GM12801 (cell line): Measurements from ENCODE around the gene TPSB2.

ENCODE experiments used
- CTCF ChIP-seq: IDR thresholded peaks from one replicate; pipeline ENCODE4 v1.5.1; 2011; ENCODE audit warnings: control low read depth; ENCODE audit not compliant: insufficient read length; ENCODE audit errors: extremely low read depth

The TPSB2 gene

GRCh38 chr16:1188432-1189189 lies 41.4 kb downstream of the TPSB2 start:
- TF ChIP-seq CTCF = no peak

DNA sequence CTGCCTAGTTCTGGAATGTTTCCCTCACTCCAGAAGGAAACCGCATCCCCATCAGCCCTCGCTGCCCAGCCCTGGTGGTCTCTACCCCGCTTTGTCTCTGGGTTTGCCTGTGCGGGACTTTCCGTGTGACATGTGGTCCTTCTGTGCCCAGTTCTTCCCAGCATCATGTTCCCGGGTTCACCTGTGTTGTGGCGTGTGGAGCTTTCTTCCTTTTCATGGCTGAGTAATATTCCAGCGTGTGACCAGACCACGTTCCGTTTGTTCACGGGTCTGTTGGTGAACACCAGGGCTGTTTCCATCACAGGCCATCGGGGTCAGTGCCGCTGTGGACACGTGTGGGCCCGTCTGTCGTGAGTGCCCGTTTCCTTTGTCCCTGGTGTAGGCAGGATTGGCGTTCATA lies 45.0 kb downstream of the TPSB2 start:
- TF ChIP-seq CTCF = no peak

DNA sequence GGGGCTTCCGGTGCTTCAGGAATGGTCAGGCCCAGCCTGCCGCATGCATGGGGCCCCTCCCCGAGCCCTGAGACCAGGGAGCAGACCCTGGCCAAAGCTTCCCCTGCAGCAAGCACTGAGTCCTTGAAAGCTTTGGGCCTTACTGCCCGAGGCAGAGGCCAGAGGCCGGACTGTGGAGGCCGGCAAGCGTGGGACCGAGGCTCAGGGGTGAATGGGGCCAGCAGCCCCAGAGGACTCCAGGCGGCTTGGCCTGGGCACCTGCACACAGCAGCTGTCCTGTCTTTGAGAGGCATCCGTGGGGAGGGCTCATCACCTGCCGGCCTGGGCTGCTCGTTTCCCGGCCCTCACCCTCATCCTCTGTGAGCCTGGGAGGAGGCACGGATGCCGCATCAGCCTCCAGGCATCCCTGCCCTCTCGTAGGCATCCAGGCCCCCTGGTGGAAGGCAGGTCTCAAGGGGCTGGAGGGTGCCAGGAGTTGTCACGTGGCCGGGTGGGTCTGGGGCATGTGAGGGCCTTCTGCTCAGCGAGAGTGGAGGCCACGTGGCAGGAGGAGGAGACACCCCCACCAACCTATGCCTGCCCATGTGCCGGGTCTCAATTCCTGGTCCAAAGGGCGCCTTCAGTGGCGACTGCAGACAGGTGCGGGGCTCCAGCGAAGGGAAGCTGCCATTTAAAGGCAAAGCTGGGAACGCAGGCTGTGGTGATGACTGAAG lies 45.7 kb downstream of the TPSB2 start:
- TF ChIP-seq CTCF = no peak

DNA sequence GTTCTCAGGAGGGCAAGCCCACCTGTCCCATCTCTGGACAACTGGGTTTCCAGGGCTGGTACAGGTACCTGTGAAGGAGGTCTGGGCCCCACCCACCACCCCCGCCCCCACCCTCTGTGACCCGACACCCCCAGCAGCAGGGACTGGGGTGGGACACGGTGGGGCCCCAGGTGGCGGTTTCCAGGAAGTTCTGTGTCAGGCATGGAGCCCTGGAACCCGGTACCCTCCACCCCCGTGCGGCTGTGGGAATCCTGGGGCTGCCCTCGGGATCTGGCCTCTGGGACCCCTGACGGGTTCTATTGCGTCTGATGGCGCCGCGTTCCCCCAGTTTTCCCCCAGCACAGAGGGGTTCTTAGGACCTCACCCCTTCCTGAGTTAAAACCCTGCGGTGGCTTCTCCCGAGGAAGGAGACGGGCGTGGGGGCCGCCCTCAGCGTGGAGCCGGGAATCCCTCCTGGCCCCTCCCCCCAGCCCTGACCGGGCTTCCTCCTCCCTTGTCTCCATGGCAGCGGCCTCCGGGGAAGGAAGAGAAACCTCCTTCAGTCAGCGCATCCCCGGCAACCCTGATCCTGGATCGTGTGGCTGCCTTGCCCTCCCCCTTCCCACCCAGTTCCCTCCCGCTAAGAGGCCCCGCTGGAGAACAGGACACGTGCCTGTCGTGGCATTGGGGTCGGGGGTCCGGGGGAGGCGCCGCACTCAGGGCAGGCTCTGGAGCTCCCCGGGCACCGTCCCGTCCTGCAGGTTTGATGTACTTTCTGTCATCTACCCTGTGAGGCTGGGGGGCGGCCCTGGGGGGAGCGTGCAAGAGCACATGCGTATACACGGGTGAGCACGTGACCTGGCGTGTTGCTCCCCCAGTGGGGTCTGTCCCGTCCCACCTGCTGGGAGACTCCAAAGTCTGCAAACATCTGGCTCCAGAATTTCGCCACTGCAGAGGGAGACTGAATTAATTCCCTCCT lies 46.8 kb downstream of the TPSB2 start:
- TF ChIP-seq CTCF = no peak

GRCh38 chr16:1182316-1182671 lies 47.7 kb downstream of the TPSB2 start:
- no peak for TF ChIP-seq CTCF

- TF ChIP-seq CTCF = no peak
Measured at GRCh38 chr16:1181404-1182315, 48.3 kb downstream of the TPSB2 start.
